Fibroblast of skin of scalp (primary cell): ENCODE measurements around the gene NLGN1.
A peak's percentile ranks its signal among the peaks of the same experiment; 100 is the strongest.
"Not testable (repeated sequence)": the region's sequence is repeated elsewhere in the genome, so short reads cannot be mapped to it uniquely, and the experiment has no call there.

Source experiments
- DNase-seq: peaks from one replicate; pipeline ENCODE4 v3.0.0-alpha.2; 2013

The NLGN1 gene

DNA sequence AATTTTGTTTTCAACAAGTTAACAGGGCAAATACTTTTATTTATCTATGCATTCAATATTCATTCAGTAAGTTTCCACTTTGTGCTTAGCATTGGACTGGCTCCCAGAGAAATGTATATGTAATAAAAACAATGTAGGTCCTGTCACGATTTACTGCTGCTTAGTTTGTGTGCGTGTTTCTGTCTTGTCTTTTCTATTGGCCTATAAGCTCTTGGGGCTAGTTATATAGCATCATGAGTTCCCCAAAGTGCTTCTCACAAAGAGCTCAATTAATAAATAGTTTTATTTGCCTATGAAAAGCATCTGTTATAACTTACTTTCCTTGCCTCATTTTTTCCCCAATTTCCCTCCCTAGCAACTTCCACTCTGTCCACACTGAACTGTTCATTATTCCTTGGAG lies 794.9 kb downstream of the NLGN1 start:
- peak; percentile 63 for DNase-seq

- peak; percentile 83 for DNase-seq
Observed at GRCh38 chr3:174193604-174194003, 796.1 kb downstream of the NLGN1 start.

GRCh38 chr3:174197416-174197815 lies 799.9 kb downstream of the NLGN1 start:
- no peak for DNase-seq

DNA sequence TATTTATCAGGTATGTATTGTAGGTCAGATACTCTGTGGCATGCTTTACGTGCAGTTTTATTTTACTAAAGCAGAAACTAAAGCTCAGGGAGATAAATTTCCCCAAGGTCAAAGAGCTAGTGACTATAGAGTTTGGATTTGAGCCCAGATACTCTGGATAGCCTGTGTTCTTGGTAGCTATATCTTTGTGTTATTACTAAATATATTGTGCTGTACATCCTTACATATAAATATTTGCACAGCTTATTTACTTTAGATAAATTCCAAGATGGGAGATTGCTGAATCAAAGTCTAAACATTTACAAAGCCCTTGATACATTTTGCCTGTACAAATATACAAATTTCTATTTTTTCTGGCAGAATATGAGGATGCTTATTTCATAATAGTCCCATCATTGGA lies 800.7 kb downstream of the NLGN1 start:
- peak; percentile 52 for DNase-seq

GRCh38 chr3:174199696-174200095 lies 802.2 kb downstream of the NLGN1 start:
- DNase-seq: peak; percentile 22

DNA sequence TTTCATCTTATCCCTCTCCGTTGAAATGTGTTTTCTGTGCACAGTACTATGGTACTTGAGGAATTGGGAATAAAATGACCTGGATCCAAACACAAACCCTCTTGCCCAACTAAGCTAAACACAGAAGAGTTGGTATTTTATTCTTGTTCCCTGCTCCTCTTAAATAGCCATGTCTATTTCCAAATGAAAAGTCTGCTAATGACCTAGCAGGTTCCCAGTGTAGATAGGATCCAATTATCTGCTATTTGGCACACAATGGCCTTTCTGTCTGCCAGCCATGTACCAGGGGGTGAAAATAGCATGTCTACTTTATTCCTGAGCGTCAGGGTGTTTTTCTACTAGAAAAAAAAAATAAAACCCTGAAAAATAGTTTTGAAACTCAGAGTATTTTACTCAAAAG lies 804.6 kb downstream of the NLGN1 start:
- no peak for DNase-seq

DNA sequence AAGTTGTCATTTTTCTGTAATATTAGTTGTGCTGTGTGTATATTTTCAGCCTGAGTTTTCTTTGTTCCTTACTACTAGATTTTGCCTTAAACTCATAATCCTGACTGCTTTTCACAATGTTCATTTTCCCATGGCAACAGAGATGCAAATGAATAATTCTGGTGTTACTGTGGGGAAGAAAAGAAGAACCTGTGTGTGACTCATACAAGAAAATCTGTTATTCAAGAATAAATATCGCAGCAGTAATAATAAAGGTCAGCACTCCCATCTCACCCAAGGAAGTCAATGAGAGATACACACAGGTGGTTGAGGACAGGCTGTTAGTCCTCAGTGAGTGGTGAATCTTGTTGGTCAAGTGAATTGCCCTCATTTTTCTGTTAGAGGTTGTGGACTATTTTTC lies 805.0 kb downstream of the NLGN1 start:
- peak; percentile 29 for DNase-seq

DNA sequence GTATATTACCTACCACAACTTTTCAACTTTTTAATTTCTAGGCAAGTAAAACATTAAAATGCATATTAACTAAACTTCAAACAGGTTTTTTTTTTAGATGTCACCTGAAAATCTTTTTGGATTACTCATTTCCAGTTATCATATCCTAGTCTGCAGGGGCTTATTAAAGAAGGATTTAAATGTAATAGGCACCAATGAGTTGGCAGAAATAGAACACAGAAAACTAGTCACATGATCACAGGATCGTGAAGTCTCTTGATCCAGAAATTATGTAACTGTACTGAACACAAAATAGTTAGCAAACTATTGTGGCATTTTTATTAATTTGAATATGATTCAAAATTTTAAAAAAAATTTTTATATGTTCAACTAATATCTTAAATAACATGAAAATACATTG lies 807.2 kb downstream of the NLGN1 start:
- DNase-seq: no peak

DNA sequence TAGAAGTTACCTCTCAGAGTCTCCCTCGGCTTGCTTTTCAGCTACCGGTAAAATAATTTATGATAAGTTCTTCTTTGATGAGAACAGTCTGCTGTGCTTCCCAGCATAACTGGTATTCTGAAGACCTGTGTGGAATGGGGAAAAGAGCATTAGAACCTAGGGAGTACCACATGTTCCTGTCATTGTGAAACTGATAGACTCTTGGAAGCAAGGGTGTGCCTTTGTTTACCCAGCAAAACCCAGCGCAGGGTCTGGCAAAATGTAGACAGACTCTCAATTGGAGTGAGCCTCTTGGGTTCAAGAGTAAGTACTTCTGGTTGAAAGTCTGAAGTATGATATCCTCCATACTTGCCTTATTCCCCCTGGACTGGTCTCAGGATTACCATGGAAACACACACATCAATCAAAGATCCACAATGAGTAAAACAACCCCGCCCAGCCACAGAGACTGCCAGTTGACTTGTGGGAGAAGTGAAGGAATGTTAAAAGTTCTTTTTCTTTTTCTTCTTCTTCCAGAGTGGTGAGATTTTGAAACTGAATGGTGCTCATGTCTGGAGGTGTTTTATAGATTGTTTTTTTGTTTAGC lies 809.2 kb downstream of the NLGN1 start:
- peak; percentile 57 for DNase-seq

DNA sequence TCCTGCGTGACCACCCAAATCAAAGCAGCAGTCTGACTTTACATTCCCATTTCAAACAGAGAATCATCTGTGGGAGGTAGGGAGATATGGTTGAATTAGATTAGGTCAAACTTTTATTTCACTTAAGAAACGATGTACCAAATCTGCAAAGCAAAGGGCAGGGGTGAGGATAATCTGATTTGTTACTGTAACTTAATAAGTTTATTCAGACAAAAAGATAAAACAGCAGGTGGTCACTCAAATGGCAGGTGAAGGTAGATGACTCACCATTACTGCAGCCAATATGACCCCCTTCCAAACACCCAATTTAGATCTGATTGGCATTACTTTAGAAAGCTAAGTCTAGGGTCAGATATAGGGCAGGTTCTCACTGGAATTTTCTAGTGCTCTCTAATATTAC lies 810.6 kb downstream of the NLGN1 start:
- DNase-seq: no peak

DNA sequence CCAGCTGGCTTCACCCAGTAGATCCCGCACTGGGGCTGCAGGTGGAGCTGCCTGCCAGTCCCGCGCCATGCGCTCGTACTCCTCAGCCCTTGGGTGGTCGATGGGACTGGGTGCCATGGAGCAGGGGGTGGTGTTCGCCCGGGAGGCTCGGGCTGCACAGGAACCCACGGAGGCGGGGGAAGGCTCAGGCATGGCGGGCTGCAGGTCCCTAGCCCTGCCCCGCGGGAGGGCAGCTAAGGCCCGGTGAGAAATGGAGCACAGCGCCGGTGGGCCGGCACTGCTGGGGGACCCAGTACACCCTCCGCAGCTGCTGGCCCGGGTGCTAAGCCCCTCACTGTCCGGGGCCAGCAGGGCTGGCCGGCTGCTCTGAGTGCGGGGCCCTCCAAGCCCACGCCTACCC lies 814.4 kb downstream of the NLGN1 start:
- not testable (repeated sequence) for DNase-seq

GRCh38 chr3:174215456-174215855 lies 817.9 kb downstream of the NLGN1 start:
- DNase-seq: peak; percentile 58

DNA sequence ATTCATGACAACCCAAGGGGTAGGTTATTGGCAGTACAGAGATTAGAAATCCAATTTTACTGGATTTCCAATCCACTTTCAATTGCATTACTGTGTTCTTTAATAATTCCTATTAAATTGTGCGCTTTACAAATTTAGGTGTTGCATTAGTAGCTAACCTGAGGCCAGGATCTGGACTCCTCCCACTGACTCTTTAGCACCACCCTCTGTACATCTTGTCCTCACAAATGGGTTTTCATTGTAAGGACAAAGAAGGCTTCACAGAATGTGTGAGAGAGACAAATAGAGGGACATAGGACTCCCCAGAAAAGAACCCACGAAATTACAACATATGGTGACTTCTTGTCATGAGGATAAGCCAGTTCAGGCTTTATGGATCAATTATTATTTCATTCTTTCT lies 818.5 kb downstream of the NLGN1 start:
- no peak for DNase-seq

DNA sequence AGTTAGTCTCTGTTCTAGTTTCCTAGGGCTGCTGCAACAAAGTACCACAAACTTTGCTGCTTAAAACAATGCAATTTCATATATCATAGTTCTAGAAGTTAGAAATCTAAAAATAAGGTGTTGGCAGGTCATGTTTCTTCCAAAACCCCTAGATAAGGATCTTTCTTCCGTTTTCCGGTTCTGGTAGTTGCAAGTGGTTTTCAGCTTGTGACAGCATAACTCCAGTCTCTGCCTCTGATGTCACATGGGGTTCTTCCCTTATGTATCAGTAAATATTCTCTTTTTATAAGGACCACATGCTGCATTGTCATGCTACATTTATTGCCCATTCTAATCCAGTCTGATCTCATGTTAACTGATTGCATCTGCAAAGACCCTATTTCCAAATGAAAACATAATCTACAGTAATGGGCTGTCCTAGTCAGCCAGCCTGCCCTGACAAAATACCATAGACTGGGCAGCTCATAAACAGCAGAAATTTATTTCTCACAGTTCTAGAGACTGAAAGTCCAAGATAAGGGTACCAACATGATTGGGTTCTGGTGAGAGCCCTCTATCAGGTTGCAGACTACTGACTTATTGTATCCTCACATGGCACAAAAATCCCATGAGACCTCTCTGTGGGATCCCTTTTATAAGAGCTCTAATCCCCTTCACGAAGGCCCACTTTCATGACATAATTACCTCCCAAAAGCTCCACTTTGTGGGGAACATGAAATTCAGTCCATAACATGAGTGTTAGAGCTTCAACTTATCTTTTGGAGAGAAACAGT lies 819.6 kb downstream of the NLGN1 start:
- no peak for DNase-seq

DNA sequence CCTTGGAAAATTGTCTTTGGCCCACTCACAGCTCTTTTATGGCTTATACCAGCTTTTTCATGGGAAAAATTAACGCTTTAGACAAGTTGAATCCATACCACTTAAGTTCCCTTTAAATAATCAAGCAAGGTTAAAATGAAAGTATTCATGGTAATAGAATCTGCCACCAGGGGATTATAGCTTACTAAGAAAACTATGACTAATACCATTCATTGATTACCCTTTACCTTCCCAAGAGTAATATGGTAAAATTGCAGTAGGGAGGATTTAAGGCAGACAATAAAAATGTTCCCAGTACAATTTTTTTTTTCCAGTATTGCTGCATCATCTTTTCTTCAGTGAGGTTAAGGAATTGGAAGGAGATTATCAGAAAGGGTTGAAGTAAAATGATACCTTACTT lies 820.5 kb downstream of the NLGN1 start:
- DNase-seq: peak; percentile 54

DNA sequence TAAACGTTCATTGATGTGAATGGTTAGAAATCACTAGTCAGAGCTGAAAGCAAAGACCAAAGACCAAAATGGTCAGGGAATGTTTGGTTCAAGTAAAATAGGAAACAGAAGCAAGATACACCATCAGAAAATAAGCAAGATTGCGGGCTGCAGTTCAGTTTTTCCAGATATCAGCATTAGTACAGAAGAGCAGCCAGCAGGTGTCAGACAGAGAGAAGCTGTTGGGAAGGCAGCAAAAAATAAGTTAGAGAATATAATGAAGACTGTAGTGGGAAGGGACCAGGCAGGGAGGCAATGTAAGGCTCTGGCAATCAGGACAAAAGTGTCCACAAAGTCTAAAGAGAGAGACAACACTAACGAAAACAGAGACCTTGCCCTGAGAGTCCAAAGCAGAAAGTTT lies 822.2 kb downstream of the NLGN1 start:
- DNase-seq: peak; percentile 30

GRCh38 chr3:174220775-174221554 lies 823.4 kb downstream of the NLGN1 start:
- no peak for DNase-seq

- DNase-seq: no peak
Observed at GRCh38 chr3:174223042-174223441, 825.5 kb downstream of the NLGN1 start.

DNA sequence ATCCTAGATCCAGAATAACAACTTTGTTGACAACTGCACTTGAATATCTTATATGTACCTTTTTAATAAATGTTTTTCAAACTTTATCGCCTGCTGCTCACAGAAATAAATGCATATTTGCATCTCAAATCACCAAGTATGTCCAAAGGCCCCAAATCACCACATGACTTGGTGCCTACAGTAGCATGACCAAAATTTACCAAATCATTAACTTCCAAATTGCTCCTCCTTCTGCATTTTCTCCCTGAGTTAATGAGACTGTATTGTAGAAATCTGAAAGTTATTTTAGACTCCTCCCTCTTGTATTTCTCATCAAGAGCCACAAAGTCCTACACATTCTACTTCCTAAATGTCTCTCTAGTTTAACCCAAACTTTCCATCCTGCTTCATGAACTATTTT lies 826.1 kb downstream of the NLGN1 start:
- no peak for DNase-seq

GRCh38 chr3:174229916-174230315 lies 832.4 kb downstream of the NLGN1 start:
- peak; percentile 85 for DNase-seq

DNA sequence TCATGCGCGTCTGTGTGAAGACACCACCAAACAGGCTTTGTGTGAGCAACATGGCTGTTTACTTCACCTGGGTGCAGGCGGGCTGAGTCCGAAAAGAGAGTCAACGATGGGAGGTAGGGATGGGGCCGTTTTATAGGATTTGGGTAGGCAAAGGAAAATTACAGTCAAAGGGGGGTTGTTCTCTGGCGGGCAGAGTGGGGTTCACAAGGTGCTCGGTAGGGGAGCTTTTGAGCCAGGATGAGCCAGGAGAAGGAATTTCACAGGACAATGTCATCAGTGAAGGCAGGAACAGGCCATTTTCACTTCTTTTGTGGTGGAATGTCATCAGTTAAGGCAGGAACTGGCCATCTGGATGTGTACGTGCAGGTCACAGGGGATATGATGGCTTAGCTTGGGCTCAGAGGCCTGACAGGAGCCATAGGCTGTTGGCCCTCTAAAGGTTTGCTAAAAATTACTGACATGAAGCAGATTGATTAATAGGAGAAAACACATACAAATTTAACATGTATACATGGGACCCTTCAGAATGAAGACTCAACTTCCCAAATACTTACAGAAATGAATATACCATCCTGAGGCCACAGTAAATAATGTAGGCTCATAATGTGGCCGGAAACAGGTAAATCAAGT lies 834.6 kb downstream of the NLGN1 start:
- not testable (repeated sequence) for DNase-seq

DNA sequence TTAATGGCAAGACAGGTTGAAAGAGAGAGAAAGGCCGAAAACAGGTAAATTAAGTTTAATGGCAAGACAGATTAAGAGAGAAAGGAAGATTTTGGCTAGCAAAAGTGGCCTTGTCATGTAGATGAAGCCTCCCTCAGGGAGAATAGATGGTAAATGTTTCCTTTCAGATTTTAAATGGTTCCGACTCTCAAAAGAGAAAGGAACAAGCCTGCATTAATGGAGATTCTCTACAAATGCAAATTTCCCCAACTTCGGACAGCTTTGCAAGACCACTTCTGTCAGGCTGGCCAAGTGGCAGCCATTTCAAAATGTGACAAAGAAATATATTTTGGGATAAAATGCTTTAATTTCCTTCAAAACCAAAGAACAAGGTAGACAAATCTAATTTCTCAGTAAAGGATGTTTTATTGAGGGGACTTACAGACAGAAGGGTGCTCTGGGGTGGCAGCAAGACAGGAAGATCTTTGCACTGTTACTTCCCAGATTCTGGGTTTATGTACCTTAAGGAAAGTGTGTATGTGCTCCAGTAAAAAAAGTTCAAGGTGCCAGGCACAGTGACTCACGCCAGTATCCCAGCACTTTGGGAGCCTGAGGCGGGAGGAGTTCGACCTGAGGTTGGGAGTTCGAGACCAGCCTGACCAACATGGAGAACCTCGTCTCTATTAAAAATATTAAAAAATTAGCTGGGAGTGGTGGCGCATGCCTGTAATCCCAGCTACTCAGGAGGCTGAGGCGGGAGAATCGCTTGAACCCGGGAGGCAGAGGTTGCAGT lies 835.3 kb downstream of the NLGN1 start:
- DNase-seq: no peak
